ENCODE measurements around the gene EPB41L4B. TPM values are rescaled to one million over a fixed set of nuclear protein-coding genes. Genes with fewer than 3 reads are reported as not detected.
"Not testable (repeated sequence)": the region's sequence is repeated elsewhere in the genome, so short reads cannot be mapped to it uniquely, and the experiment has no call there.

EPB41L4B gene
- polyA plus RNA-seq, 1 donor: 14.2 TPM

GRCh38 chr9:109295221-109296130, 25.4 kb downstream of the EPB41L4B start:
- no peak for DNase-seq

- no peak for DNase-seq
These were observed 30.5 kb downstream of the EPB41L4B start for GRCh38 chr9:109290385-109290784.

DNA sequence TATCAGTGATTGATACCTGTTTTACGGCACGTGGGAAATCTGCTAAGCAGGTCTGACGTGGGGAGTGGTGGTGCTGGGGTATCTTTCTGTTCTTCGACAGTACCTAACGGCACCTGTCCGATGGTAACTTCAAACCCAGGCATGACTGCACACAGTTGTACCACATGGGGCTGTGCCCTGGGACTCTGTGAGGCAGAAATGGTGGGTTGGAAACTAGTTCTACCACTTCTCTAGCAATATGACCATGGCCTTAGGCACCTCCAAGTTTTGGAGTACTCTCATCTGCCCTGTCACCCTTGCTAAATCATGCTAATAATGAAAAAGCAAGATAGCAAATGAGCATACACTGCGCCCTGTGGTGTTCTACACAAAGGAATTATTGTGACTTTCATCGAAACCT, 30.9 kb downstream of the EPB41L4B start:
- no peak for DNase-seq

- no peak for DNase-seq
These were observed 31.7 kb downstream of the EPB41L4B start for GRCh38 chr9:109289186-109289585.

- no peak for DNase-seq
These were observed 33.9 kb downstream of the EPB41L4B start for GRCh38 chr9:109286981-109287380.

DNA sequence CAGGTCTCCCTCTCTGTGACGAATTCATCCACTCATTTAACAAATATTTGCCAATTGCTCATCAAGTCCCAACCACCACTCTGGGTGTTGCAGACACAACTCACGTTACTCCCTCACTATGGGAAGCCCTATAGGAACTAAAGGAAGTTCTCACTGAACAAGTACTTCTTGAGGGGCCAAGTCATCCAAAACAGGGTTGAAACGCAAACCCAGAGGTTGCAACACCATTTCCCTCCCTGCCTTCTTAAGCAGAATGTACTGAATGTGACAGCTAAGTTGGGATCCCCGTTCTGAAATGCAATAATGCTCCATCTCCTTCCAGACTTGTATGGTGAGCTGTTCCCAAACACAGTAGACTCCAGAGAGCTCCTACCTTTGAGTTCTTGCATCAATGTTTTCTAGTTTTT, 34.3 kb downstream of the EPB41L4B start:
- no peak for DNase-seq

DNA sequence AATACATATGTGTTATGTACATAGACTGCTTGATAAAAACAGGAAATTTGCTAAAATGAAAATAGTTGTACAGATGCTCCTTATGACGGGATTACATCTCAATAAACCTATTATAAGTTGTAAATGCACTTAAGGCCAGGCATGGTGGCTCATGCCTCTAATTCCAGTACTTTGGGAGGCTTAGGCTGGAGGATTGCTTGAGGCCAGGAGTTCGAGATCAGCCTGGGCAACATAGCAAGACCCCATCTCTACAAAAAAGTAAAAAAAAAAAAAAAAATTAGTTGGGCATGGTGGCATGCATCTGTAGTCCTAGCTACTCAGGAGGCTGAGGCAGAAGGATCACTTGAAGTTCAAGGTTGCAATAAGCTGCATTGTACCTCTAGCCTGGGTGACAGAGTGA, 37.2 kb downstream of the EPB41L4B start:
- not testable (repeated sequence) for DNase-seq

DNA sequence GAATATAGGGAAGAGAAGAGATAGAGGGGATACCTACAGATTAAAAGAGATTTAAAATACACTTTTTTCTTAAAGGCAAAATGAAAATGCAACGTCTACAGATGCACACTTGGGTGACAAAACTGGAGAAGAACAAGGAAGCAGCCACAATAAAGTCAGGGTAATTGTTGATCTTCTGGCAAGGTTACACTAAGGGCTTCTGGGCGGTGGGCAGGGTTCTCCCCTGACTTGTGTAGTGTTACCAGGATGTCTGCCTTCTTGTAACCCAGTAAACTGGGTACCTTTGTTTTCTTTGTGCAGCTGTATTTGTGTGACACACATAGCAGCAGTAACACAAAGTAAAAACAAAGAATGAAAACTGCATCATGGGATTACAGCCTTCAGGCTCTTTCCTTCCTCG, 37.8 kb downstream of the EPB41L4B start:
- DNase-seq: no peak

DNA sequence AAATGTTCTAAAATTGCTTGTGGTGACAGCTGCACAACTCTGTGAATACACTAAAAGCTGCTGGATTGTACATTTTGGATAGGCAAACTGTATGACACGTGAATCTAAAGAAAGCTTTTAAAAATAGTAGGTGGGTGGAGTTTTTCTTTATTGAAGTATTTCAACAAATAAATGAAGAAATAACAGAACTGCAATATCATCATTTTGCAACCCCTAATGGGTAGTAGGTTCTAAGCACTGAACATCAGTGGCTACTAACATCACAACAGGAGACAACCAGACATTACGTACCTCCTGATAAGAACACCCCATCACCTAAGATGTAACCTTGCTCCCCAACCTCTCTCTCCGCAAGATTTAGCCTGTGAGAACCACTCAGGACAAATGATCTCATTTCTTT, 38.6 kb downstream of the EPB41L4B start:
- no peak for DNase-seq

DNA sequence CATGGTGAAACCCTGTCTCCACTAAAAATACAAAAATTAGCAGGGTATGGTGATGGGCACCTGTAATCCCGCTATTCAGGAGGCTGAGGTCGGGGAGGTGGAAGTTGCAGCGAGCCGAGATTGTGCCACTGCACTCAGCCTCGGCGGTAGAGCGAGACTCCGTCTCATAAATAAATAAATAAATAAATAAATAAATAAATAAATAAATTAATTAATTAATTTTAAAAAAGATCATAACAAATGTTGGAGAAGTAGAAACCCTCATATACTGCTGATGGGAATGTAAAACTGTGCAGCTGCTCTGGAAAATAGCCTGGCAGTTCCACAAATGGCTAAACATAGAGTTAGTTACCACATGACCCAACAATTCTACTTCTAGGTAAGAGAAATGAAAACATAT, 39.3 kb downstream of the EPB41L4B start:
- DNase-seq: no peak

DNA sequence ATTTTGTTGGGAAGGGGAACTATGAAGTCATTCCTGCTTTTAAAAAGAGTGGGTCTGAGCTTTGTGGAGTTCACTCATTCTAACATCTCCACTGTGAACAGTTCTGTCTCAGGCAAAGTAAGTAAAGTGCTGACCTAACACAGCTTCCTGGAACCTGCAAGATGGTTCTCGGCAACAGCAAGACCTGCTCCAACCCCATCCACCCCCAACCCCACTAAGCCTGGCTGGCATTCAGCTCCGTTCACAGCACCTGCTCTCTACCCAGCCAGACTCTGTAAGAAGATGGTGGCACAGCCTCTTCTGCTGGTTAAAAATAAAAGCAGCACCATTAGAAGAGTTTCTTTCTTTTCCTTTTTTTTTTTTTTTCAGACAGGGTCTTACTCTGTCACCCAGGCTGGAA, 42.0 kb downstream of the EPB41L4B start:
- DNase-seq: no peak

GRCh38 chr9:109278216-109278615, 42.6 kb downstream of the EPB41L4B start:
- DNase-seq: no peak

- no peak for DNase-seq
These were observed 43.4 kb downstream of the EPB41L4B start for GRCh38 chr9:109277451-109277850.

- no peak for DNase-seq
These were observed 44.1 kb downstream of the EPB41L4B start for GRCh38 chr9:109276469-109277440.

DNA sequence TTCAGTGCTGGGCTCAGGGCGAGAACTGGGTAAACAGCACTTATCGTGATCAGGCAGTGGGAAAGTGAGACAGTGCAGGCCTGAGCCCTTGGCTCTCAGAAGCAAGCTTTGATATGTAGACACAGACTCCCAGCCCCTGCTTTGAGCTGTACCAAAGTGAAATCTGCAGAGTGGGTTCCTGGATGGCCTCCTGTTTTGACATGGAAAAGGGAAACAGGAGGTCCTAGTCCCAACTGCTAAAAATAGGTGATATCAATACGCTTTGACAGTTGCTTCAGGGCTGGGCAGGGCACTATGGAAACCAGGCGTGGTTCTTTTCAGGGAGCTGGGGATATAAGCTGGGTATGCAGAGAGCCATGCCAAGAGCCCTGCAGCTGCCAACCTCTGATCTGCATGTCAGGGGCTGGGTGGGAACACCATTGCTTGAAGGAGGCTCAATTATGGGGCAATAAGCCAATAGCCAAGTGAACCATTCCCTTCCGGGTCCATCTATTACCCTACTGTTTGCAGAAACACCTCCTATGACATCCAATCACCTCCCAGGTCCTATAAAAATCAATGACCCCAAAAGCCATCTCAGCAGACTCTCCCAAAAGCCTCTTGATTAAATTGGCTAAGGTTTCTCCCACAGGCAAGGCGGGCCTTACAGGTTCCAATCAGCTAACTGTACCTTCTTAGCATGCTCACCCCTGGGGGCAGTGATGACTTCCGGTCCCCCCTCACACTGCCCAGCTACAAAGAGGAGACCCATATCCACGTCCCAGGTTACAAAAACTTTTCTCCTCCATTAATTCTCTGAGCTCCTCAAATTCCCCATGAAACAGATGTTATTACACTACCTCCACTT, 45.8 kb downstream of the EPB41L4B start:
- no peak for DNase-seq

DNA sequence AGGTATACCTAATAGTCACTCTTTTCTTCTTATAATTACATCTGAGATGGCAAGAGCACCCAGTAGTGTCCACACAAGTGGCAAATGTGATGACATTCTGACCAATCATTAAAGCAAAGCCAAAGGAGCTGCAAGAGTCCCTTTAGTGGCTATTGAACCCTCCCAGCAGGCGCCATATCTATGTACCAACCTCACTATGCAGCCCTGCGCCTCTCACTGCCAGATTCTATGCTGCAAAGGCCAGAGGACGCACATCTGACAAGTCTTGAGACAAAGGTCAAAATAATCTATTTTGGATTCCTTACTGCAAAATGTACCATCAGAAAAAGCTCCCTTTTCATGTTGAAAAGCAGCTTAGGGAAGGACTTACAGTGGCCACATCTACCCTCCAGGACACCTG, 47.0 kb downstream of the EPB41L4B start:
- DNase-seq: no peak

GRCh38 chr9:109272745-109273144, 48.1 kb downstream of the EPB41L4B start:
- DNase-seq: no peak

DNA sequence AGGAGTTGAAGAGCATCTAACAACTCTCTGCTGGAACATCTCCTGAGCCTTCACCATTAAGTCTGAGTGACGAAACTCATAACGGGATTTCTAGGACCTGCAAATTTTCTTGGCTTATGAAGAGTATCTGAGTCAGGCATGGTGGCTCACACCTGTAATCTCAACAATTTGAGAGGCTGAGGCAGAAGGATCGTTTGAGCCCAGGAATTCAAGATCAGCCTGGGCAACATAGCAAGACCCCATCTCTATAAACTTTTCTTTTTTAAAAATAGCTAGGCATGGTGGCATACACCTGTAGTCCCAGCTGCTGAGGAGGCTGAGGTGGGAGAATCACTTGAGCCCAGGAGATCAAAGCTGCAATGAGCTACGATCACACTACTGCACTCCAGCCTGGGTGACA, 48.8 kb downstream of the EPB41L4B start:
- DNase-seq: no peak

GRCh38 chr9:109270971-109271925, 49.6 kb downstream of the EPB41L4B start:
- no peak for DNase-seq

DNA sequence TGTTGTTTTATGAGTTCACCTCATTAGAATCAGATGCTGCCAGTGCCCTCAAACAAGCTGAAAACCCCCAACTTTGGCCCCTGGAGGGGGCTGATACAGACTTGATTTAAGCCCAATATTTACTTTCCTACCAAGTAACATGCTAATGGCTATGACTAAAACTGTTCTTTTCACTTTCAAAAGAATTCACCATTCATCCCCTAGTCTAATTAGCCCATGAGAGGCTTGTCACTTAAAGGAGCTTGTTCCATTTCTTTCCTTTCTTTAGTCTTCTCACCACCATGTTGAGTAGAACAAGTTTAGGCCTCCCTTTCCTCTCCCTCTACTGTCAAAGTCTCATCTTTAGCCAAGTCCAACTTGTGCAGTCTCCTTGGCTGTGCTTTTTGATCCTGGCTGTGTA, 50.4 kb downstream of the EPB41L4B start:
- no peak for DNase-seq

GRCh38 chr9:109269839-109270238, 51.0 kb downstream of the EPB41L4B start:
- DNase-seq: no peak

Data from hindlimb muscle (tissue), 1 donor.